ENCODE results near the gene OR14J1. TPM values are rescaled to one million over a fixed set of nuclear protein-coding genes. Genes with fewer than 3 reads are reported as not detected.
"Not testable (repeated sequence)": the region's sequence is repeated elsewhere in the genome, so short reads cannot be mapped to it uniquely, and the experiment has no call there.

The OR14J1 gene
- polyA plus RNA-seq, 1 experiment = not detected

DNA sequence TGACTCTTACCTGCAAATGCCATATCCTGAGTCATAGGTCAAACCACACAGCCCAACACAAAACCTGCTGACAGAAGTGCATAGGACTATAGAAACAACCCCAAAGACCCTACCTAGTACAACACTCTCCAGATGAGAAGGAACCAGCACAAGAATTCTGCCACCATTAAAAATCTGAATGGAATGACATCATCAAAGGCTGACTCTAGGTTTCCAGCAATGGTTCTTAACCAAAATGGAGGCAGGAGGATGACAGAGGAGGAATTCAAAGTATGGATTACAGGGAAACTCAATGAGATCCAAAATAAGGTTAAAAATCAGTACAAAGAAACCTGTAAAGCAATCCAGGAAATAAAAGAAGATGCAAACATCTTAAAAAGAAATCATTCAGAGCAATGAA is 31.2 kb downstream of the OR14J1 start:
- ChIA-PET POLR2A (no interaction called here), CTCF (no interaction called here)
- DNase-seq (ENCODE audit: low read depth) = no peak
- TF ChIP-seq, protein P1, sequence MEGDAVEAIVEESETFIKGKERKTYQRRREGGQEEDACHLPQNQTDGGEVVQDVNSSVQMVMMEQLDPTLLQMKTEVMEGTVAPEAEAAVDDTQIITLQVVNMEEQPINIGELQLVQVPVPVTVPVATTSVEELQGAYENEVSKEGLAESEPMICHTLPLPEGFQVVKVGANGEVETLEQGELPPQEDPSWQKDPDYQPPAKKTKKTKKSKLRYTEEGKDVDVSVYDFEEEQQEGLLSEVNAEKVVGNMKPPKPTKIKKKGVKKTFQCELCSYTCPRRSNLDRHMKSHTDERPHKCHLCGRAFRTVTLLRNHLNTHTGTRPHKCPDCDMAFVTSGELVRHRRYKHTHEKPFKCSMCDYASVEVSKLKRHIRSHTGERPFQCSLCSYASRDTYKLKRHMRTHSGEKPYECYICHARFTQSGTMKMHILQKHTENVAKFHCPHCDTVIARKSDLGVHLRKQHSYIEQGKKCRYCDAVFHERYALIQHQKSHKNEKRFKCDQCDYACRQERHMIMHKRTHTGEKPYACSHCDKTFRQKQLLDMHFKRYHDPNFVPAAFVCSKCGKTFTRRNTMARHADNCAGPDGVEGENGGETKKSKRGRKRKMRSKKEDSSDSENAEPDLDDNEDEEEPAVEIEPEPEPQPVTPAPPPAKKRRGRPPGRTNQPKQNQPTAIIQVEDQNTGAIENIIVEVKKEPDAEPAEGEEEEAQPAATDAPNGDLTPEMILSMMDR (IDR thresholded peaks at IDR 0.05; ENCODE audit: insufficient read depth, low read depth, low read length) = no peak
- no peaks in the 10 kb centered on the region for H3K27me3 ChIP-seq (ENCODE audit: control insufficient read depth, insufficient read depth, low read length)
- no peaks in the 10 kb centered on the region for H3K36me3 ChIP-seq (ENCODE audit: control insufficient read depth, insufficient read depth, low read length)
- no peak overlapping the region for H3K4me3 ChIP-seq (ENCODE audit: low read depth, low read length)

DNA sequence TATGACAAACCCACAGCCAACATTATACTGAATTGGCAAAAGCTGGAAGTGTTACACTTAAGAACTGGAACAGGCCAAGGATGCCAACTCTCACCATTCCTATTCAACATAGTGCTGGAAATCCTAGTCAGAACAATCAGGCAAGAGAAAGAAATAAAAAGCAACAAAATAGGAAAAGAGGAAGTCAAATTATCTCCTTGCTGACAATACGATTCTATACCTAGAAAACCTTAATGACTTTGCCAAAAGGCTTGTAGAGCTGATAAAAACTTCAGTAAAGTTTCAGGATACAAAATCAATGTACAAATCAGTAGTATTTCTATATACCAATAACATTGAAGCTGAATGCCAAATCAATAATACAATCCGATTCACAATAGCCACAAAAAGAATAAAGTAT is 34.8 kb downstream of the OR14J1 start:
- ChIA-PET CTCF (interaction anchor here (0.7 kb wide), 1 partner anchor 309 kb away, joined by 3 read pairs; no protein-coding TSS in a partner anchor), POLR2A (no interaction called here)
- Histone ChIP-seq H3K4me3 (ENCODE audit: low read depth, low read length) (no peak overlapping the region), H3K36me3 (ENCODE audit: control insufficient read depth, insufficient read depth, low read length) (no peaks in the 10 kb centered on the region), H3K27me3 (ENCODE audit: control insufficient read depth, insufficient read depth, low read length) (no peaks in the 10 kb centered on the region)
- TF ChIP-seq, protein P1 (IDR thresholded peaks at IDR 0.05; ENCODE audit: insufficient read depth, low read depth, low read length) = no peak
- DNase-seq (ENCODE audit: low read depth) = no peak

DNA sequence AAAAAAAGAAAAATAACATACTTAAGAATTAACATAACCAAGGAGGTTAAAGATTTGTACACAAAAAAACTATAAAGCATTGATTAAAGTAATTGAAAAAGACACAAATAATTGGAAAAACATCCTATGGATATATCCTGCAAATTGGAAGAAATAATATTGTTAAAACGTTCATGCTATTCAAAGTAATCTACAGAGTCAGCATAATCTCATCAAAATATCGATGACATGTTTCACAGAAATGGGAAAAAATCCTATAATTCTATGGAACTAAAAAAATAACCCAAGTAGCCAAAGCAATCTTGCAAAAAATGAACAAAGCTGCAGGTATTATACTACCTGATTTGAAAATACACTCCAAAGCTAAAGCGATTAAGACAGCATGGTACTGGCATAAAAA is 43.9 kb downstream of the OR14J1 start:
- no peak overlapping the region for H3K4me3 ChIP-seq (ENCODE audit: low read depth, low read length)
- ChIA-PET POLR2A (no interaction called here), CTCF (no interaction called here)
- DNase-seq (ENCODE audit: low read depth) = no peak
- H3K36me3 ChIP-seq (ENCODE audit: control insufficient read depth, insufficient read depth, low read length) = no peaks in the 10 kb centered on the region
- TF ChIP-seq, protein P1 (IDR thresholded peaks at IDR 0.05; ENCODE audit: insufficient read depth, low read depth, low read length) = no peak
- no peaks in the 10 kb centered on the region for H3K27me3 ChIP-seq (ENCODE audit: control insufficient read depth, insufficient read depth, low read length)

DNA sequence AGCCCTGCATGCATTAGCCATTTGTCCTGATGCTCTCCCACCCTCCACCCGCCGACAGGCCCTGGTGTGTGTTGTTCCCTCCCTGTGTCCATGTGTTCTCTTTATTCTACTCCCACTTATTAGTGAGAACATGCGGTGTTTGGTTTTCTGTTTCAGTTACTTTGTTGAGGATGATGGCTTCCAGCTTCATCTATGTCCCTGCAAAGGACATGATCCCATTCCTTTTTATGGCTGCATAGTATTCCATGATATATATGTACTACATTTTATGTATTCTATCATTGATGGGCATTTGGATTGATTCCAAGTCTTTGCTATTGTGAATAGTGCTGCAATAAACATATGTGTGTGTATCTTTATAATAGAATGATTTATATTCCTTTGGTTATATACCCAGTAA is 47.8 kb downstream of the OR14J1 start:
- DNase-seq (ENCODE audit: low read depth); H3K36me3 ChIP-seq (ENCODE audit: control insufficient read depth, insufficient read depth, low read length); CTCF ChIA-PET; H3K4me3 ChIP-seq (ENCODE audit: low read depth, low read length); H3K27me3 ChIP-seq (ENCODE audit: control insufficient read depth, insufficient read depth, low read length); POLR2A ChIA-PET: not testable (repeated sequence)

DNA sequence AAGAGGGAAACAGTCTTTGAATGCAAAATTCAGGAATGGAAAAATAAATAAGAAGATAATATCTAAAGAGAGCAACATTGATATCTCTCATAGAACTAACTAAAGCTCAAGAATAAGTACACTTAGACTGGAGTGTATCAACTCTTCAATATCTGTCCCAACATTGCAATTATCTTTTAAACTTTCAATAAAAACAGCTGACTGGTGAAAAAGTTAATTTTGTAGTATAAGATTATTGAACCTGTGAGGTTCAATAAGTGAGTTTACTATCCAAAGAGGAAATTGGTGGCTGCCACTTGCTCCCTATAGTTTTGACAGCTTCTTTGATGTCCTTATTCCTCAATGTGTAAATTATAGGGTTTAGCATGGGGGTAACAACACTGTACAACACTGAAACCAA is 53.5 kb downstream of the OR14J1 start:
- ChIA-PET CTCF (no interaction called here), POLR2A (no interaction called here)
- no peaks in the 10 kb centered on the region for H3K36me3 ChIP-seq (ENCODE audit: control insufficient read depth, insufficient read depth, low read length)
- no peaks in the 10 kb centered on the region for H3K27me3 ChIP-seq (ENCODE audit: control insufficient read depth, insufficient read depth, low read length)
- no peak overlapping the region for H3K4me3 ChIP-seq (ENCODE audit: low read depth, low read length)
- TF ChIP-seq, protein P1 (IDR thresholded peaks at IDR 0.05; ENCODE audit: insufficient read depth, low read depth, low read length) = no peak
- no peak for DNase-seq (ENCODE audit: low read depth)

DNA sequence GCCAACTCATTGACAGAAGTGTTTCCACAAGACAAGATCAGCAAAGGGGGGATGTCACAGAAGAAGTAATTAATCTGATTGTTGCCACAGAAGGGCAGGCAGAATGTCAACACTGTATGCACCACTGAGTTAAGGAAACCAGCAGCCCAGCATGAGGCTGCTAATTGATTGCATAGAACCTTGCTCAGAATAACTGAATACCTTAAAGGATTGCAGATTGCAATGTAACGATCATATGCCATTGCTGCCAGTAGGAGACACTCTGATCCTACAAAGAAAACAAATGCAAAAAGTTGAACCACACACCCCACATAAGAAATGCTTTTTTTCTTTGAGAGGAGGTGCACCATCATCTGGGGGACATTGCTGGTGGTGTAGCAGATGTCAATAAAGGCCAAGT is 54.1 kb downstream of the OR14J1 start:
- ChIA-PET POLR2A (no interaction called here), CTCF (no interaction called here)
- Histone ChIP-seq H3K27me3 (ENCODE audit: control insufficient read depth, insufficient read depth, low read length) (no peaks in the 10 kb centered on the region), H3K36me3 (ENCODE audit: control insufficient read depth, insufficient read depth, low read length) (no peaks in the 10 kb centered on the region), H3K4me3 (ENCODE audit: low read depth, low read length) (no peak overlapping the region)
- DNase-seq (ENCODE audit: low read depth) = no peak
- TF ChIP-seq, protein P1 (IDR thresholded peaks at IDR 0.05; ENCODE audit: insufficient read depth, low read depth, low read length) = no peak

All from BJ (cell line).